WTC11 (cell line): ENCODE results near the gene SLC38A10.

Experiments used
- ATF1 ChIP-seq: sonication (generic); formaldehyde crosslinking; IDR thresholded peaks from 2 replicates; pipeline ENCODE4 v1.8.1; 2023; ENCODE audit warnings: mild to moderate bottlenecking, moderate library complexity, missing genetic modification reagents
- ATF2 ChIP-seq: sonication (generic); formaldehyde crosslinking; IDR thresholded peaks from 2 replicates; pipeline ENCODE4 v1.8.1; 2022; ENCODE audit warnings: low read depth, missing genetic modification reagents, borderline replicate concordance
- GABPB1 ChIP-seq: sonication (generic); formaldehyde crosslinking; IDR thresholded peaks from 2 replicates; pipeline ENCODE4 v1.8.1; 2023; ENCODE audit warnings: mild to moderate bottlenecking, missing genetic modification reagents
- HMGXB4 ChIP-seq: sonication (generic); formaldehyde crosslinking; IDR thresholded peaks from 2 replicates; pipeline ENCODE4 v1.8.1; 2023; ENCODE audit warnings: mild to moderate bottlenecking, moderate library complexity, missing genetic modification reagents
- TEAD1 ChIP-seq: sonication (generic); formaldehyde crosslinking; IDR thresholded peaks from 2 replicates; pipeline ENCODE4 v1.8.0; 2022; ENCODE audit warnings: mild to moderate bottlenecking, missing genetic modification reagents
- ZBTB21 ChIP-seq: sonication (generic); formaldehyde crosslinking; IDR thresholded peaks from 2 replicates; pipeline ENCODE4 v1.8.1; 2023; ENCODE audit warnings: mild to moderate bottlenecking, missing genetic modification reagents, borderline replicate concordance
- ZBTB43 ChIP-seq: sonication (generic); formaldehyde crosslinking; IDR thresholded peaks from 2 replicates; pipeline ENCODE4 v1.8.1; 2023; ENCODE audit warnings: mild to moderate bottlenecking, missing genetic modification reagents
- ZNF121 ChIP-seq: sonication (generic); formaldehyde crosslinking; IDR thresholded peaks from 2 replicates; pipeline ENCODE4 v1.8.0; 2023; ENCODE audit warnings: missing genetic modification reagents
- ZNF423 ChIP-seq: fragments of 250-450 bp; sonication (Bioruptor Pico); IDR thresholded peaks from 2 replicates; pipeline ENCODE4 v2.1.2; 2022; ENCODE audit warnings: mild to moderate bottlenecking, moderate library complexity
- TF ChIP-seq, protein P1 (sequence below): sonication (generic); formaldehyde crosslinking; IDR thresholded peaks from 2 replicates; pipeline ENCODE4 v1.8.1; 2023; ENCODE audit warnings: mild to moderate bottlenecking, missing genetic modification reagents, moderate library complexity
- TF ChIP-seq, protein P2 (sequence below): fragments of 200-600 bp; IDR thresholded peaks from 2 replicates; pipeline ENCODE4 v1.8.0; 2022; ENCODE audit warnings: antibody characterized with exemption
- TF ChIP-seq, protein P3 (sequence below): sonication (generic); formaldehyde crosslinking; IDR thresholded peaks from 2 replicates; pipeline ENCODE4 v1.8.0; 2022; ENCODE audit warnings: mild to moderate bottlenecking, missing genetic modification reagents
- TF ChIP-seq, protein P4 (sequence below): sonication (generic); formaldehyde crosslinking; conservative IDR thresholded peaks from 2 replicates; pipeline ENCODE4 v1.8.1; 2022; ENCODE audit warnings: mild to moderate bottlenecking, missing genetic modification reagents
- TF ChIP-seq, protein P5 (sequence below): sonication (generic); formaldehyde crosslinking; IDR thresholded peaks from 2 replicates; pipeline ENCODE4 v1.8.0; 2022; ENCODE audit warnings: missing genetic modification reagents

GRCh38 chr17:81202318-81202717, 92.8 kb downstream of the SLC38A10 start:
- TF ChIP-seq, protein P1, sequence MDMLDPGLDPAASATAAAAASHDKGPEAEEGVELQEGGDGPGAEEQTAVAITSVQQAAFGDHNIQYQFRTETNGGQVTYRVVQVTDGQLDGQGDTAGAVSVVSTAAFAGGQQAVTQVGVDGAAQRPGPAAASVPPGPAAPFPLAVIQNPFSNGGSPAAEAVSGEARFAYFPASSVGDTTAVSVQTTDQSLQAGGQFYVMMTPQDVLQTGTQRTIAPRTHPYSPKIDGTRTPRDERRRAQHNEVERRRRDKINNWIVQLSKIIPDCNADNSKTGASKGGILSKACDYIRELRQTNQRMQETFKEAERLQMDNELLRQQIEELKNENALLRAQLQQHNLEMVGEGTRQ (CRISPR knock-in tag) = no peak
- TF ChIP-seq, protein P2, sequence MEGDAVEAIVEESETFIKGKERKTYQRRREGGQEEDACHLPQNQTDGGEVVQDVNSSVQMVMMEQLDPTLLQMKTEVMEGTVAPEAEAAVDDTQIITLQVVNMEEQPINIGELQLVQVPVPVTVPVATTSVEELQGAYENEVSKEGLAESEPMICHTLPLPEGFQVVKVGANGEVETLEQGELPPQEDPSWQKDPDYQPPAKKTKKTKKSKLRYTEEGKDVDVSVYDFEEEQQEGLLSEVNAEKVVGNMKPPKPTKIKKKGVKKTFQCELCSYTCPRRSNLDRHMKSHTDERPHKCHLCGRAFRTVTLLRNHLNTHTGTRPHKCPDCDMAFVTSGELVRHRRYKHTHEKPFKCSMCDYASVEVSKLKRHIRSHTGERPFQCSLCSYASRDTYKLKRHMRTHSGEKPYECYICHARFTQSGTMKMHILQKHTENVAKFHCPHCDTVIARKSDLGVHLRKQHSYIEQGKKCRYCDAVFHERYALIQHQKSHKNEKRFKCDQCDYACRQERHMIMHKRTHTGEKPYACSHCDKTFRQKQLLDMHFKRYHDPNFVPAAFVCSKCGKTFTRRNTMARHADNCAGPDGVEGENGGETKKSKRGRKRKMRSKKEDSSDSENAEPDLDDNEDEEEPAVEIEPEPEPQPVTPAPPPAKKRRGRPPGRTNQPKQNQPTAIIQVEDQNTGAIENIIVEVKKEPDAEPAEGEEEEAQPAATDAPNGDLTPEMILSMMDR = no peak
- TF ChIP-seq, protein P3, sequence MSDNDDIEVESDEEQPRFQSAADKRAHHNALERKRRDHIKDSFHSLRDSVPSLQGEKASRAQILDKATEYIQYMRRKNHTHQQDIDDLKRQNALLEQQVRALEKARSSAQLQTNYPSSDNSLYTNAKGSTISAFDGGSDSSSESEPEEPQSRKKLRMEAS = no peak
- TF ChIP-seq ATF2 = no peak
- TF ChIP-seq ZBTB43 = no peak
- no peak for TF ChIP-seq ZNF121
- no peak for TF ChIP-seq HMGXB4 (CRISPR knock-in tag)
- no peak for TF ChIP-seq TEAD1 (CRISPR knock-in tag)
- no peak for TF ChIP-seq ZBTB21 (CRISPR knock-in tag)
- TF ChIP-seq, protein P4, sequence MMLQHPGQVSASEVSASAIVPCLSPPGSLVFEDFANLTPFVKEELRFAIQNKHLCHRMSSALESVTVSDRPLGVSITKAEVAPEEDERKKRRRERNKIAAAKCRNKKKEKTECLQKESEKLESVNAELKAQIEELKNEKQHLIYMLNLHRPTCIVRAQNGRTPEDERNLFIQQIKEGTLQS (CRISPR knock-in tag) = no peak
- TF ChIP-seq ATF1 (CRISPR knock-in tag) = no peak
- no peak for TF ChIP-seq ZNF423
- TF ChIP-seq, protein P5, sequence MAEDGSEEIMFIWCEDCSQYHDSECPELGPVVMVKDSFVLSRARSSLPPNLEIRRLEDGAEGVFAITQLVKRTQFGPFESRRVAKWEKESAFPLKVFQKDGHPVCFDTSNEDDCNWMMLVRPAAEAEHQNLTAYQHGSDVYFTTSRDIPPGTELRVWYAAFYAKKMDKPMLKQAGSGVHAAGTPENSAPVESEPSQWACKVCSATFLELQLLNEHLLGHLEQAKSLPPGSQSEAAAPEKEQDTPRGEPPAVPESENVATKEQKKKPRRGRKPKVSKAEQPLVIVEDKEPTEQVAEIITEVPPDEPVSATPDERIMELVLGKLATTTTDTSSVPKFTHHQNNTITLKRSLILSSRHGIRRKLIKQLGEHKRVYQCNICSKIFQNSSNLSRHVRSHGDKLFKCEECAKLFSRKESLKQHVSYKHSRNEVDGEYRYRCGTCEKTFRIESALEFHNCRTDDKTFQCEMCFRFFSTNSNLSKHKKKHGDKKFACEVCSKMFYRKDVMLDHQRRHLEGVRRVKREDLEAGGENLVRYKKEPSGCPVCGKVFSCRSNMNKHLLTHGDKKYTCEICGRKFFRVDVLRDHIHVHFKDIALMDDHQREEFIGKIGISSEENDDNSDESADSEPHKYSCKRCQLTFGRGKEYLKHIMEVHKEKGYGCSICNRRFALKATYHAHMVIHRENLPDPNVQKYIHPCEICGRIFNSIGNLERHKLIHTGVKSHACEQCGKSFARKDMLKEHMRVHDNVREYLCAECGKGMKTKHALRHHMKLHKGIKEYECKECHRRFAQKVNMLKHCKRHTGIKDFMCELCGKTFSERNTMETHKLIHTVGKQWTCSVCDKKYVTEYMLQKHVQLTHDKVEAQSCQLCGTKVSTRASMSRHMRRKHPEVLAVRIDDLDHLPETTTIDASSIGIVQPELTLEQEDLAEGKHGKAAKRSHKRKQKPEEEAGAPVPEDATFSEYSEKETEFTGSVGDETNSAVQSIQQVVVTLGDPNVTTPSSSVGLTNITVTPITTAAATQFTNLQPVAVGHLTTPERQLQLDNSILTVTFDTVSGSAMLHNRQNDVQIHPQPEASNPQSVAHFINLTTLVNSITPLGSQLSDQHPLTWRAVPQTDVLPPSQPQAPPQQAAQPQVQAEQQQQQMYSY (CRISPR knock-in tag) = no peak
- TF ChIP-seq GABPB1 (CRISPR knock-in tag) = no peak
